K562 (cell line): ENCODE measurements around the gene VGF. TPM values are rescaled to one million over a fixed set of nuclear protein-coding genes. Genes with fewer than 3 reads are reported as not detected.

Experiments used
- ARNT ChIP-seq, 2 experiments: fragments of 450-650 bp; IDR thresholded peaks; 2 replicates each; pipeline ENCODE4 v1.6.1; 2016; ENCODE audit warnings: mild to moderate bottlenecking in 1 of 2
- GTF3C2 ChIP-seq: IDR thresholded peaks from 3 replicates; pipeline ENCODE4 v1.6.1; 2011; ENCODE audit warnings: borderline replicate concordance, mild to moderate bottlenecking, moderate library complexity; ENCODE audit not compliant: insufficient read length; ENCODE audit errors: extremely low read depth
- ILF3 ChIP-seq: fragments of 450-650 bp; IDR thresholded peaks from 2 replicates; pipeline ENCODE4 v1.6.1; 2018; ENCODE audit warnings: antibody characterized with exemption, mild to moderate bottlenecking, moderate library complexity, borderline replicate concordance
- LEF1 ChIP-seq: fragments of 450-650 bp; IDR thresholded peaks from 2 replicates; pipeline ENCODE4 v1.6.1; 2016; ENCODE audit warnings: mild to moderate bottlenecking
- NR2C1 ChIP-seq, 2 experiments: fragments of 450-650 bp; IDR thresholded peaks; 2 replicates each; pipeline ENCODE4 v1.6.1; 2017; ENCODE audit warnings: mild to moderate bottlenecking in 2 of 2, antibody characterized with exemption in 1 of 2, inconsistent platforms in 1 of 2, missing compliant biosample characterization in 1 of 2, missing genetic modification characterization in 1 of 2
- VEZF1 ChIP-seq: fragments of 200-800 bp; sonication (Bioruptor generic); IDR thresholded peaks from 2 replicates; pipeline ENCODE4 v1.6.1; 2017; ENCODE audit warnings: missing genetic modification characterization, missing compliant biosample characterization
- ZNF407 ChIP-seq: fragments of 450-650 bp; IDR thresholded peaks from 2 replicates; pipeline ENCODE4 v1.6.1; 2016; ENCODE audit warnings: low read depth
- polyA plus RNA-seq, 8 experiments: library from polyadenylated mRNA; depleted of rRNA in 4 of 8; stranded (reverse) in 5 of 8; unstranded in 3 of 8; fragments of >200 nt; fragmentation: Nextera tagmentation in 2 of 8; fragmentation: Illumina TruSeq in 1 of 8; extraction: Ambion mirVana in 2 of 8; extraction: Trizol in 1 of 8; gene quantifications; 2 replicates each; pipeline versions ENCODE4 v1.2.1 to v1.2.3, GENCODE V29; 2011 to 2014; ENCODE audit warnings: inconsistent platforms in 1 of 8, missing spikeins in 1 of 8
- total RNA-seq, 7 experiments: library from RNA; depleted of rRNA in 6 of 7; stranded (reverse); fragments of >200 nt in 6 of 7; fragmentation: Illumina TruSeq in 2 of 7; extraction: Trizol in 2 of 7; gene quantifications; 2 replicates each; pipeline versions ENCODE4 v1.2.1 to v1.2.3, GENCODE V29; 2011 to 2021; ENCODE audit warnings: low replicate concordance in 1 of 7
- TF ChIP-seq, protein P1 (sequence below): sonication (generic); formaldehyde crosslinking; IDR thresholded peaks from 2 replicates; pipeline ENCODE4 v1.8.0; 2022; ENCODE audit warnings: missing genetic modification reagents, mild to moderate bottlenecking, borderline replicate concordance
- TF ChIP-seq, protein P2 (sequence below): sonication (generic); formaldehyde crosslinking; IDR thresholded peaks from 2 replicates; pipeline ENCODE4 v1.8.1; 2022; ENCODE audit warnings: missing genetic modification reagents

Gene VGF
- total and polyA plus RNA-seq, 9 of the 15 experiments (the other 6 are each of a cell fraction or from before 2014, with no cell fraction given) = 0.03 to 5.7 (median 0.34) TPM

DNA sequence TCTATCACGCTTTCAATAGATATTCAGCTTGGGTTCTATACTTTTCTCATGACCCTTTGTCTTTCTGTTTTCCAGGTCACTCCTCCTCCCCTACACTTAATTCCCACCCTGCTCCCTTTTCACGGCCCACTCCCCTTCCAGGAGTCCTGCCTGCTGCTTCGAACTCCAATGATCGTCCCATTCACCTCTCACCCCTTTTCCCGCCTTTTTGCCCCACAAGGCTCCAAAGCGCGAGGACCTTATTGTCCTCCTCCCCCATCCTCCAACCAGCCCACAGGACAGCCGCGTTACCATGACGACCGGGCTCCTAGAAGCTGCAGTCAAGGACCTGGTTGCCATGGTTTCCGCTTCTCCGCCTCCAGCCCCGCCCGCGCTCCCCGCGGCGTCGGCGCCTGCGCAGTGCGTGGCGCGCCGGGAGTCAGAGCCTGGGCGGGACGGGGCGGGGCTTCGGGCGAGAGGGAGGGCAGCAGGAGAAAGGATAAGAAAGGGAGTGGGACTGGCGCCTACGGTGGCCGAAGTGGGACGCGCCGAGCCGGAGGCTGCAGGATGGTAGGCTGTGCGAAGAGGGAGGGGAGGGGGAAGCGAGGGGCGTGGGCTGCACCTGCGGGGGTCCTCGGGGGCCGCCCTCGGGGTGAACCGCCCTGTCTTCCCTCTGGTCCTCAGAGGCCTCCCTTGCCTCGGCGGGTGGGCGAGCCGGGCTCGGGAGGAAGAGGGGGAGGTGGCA is 11.2 kb downstream of the VGF start, which contains the start of gene AP1S1 (continued):
- TF ChIP-seq ZNF407 (peak; percentile 95), ILF3 (no peak), NR2C1 (IDR thresholded peaks at IDR 0.05) (no peak), NR2C1 (tag; IDR thresholded peaks at IDR 0.05) (no peak), ARNT (IDR thresholded peaks at IDR 0.05) (no peak), LEF1 (no peak), VEZF1 (CRISPR knock-in tag) (peak; percentile 98), GTF3C2 (no peak)
- TF ChIP-seq, protein P1, sequence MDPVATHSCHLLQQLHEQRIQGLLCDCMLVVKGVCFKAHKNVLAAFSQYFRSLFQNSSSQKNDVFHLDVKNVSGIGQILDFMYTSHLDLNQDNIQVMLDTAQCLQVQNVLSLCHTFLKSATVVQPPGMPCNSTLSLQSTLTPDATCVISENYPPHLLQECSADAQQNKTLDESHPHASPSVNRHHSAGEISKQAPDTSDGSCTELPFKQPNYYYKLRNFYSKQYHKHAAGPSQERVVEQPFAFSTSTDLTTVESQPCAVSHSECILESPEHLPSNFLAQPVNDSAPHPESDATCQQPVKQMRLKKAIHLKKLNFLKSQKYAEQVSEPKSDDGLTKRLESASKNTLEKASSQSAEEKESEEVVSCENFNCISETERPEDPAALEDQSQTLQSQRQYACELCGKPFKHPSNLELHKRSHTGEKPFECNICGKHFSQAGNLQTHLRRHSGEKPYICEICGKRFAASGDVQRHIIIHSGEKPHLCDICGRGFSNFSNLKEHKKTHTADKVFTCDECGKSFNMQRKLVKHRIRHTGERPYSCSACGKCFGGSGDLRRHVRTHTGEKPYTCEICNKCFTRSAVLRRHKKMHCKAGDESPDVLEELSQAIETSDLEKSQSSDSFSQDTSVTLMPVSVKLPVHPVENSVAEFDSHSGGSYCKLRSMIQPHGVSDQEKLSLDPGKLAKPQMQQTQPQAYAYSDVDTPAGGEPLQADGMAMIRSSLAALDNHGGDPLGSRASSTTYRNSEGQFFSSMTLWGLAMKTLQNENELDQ = no peak
- TF ChIP-seq, protein P2, sequence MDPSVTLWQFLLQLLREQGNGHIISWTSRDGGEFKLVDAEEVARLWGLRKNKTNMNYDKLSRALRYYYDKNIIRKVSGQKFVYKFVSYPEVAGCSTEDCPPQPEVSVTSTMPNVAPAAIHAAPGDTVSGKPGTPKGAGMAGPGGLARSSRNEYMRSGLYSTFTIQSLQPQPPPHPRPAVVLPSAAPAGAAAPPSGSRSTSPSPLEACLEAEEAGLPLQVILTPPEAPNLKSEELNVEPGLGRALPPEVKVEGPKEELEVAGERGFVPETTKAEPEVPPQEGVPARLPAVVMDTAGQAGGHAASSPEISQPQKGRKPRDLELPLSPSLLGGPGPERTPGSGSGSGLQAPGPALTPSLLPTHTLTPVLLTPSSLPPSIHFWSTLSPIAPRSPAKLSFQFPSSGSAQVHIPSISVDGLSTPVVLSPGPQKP (CRISPR knock-in tag) = no peak
